AG09309 (cell line): ENCODE measurements around the gene GRWD1.

Experiments used
- DNase-seq: peaks from one replicate; pipeline ENCODE4 v3.0.0-alpha.2; 2010; ENCODE audit warnings: low read depth
- H3K4me3 ChIP-seq: 2 replicates; pipeline ENCODE4 v1.5.1; 2011; ENCODE audit warnings: mild to moderate bottlenecking, low read depth, low read length, moderate library complexity; ENCODE audit not compliant: control insufficient read depth
- TF ChIP-seq, protein P1 (sequence below): IDR thresholded peaks from 2 replicates; pipeline ENCODE4 v1.5.1; 2011; ENCODE audit warnings: mild to moderate bottlenecking, low read depth, low read length, inconsistent platforms; ENCODE audit not compliant: insufficient read depth, control insufficient read depth; ENCODE audit errors: missing control alignments

GRWD1 gene

GRCh38 chr19:48421548-48421947, 24.2 kb upstream of the GRWD1 start:
- no peak overlapping the region for H3K4me3 ChIP-seq
- TF ChIP-seq, protein P1, sequence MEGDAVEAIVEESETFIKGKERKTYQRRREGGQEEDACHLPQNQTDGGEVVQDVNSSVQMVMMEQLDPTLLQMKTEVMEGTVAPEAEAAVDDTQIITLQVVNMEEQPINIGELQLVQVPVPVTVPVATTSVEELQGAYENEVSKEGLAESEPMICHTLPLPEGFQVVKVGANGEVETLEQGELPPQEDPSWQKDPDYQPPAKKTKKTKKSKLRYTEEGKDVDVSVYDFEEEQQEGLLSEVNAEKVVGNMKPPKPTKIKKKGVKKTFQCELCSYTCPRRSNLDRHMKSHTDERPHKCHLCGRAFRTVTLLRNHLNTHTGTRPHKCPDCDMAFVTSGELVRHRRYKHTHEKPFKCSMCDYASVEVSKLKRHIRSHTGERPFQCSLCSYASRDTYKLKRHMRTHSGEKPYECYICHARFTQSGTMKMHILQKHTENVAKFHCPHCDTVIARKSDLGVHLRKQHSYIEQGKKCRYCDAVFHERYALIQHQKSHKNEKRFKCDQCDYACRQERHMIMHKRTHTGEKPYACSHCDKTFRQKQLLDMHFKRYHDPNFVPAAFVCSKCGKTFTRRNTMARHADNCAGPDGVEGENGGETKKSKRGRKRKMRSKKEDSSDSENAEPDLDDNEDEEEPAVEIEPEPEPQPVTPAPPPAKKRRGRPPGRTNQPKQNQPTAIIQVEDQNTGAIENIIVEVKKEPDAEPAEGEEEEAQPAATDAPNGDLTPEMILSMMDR = no peak
- no peak for DNase-seq

DNA sequence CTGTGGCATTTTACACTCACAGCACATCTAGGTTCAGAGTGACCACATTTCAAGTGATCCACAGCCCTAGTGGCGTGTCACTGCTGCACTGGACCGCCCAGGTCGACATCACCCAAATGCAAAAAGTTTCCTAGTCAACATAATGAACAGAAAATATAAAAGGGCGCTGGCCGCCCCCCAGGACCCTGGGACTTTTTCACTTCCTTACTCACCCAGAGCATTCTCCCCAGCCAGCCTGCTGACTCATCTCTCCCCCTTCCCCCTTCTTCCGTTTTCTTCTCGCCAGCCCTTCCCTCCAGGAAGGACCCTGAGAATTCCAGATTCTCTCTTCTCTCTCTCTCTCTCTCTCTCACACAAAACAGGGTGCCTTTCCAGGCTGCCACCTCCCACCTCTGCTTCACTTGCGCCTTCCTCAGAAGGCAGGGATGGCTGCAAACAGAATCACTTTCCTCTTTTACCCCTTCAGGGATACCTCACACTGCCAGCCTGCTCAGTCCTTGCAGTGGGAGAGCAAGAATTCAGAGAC, 21.0 kb upstream of the GRWD1 start:
- no peak overlapping the region for H3K4me3 ChIP-seq
- DNase-seq = no peak

GRCh38 chr19:48428670-48429069, 17.1 kb upstream of the GRWD1 start:
- no peak for DNase-seq
- no peak overlapping the region for H3K4me3 ChIP-seq
- TF ChIP-seq, protein P1 = no peak

More for the DNA sequence above, 21.0 kb upstream of the GRWD1 start:
- TF ChIP-seq, protein P1 = no peak

- TF ChIP-seq, protein P1 = no peak
- no peak for DNase-seq
- no peak overlapping the region for H3K4me3 ChIP-seq
These were observed 12.4 kb upstream of the GRWD1 start for GRCh38 chr19:48433337-48433736.

DNA sequence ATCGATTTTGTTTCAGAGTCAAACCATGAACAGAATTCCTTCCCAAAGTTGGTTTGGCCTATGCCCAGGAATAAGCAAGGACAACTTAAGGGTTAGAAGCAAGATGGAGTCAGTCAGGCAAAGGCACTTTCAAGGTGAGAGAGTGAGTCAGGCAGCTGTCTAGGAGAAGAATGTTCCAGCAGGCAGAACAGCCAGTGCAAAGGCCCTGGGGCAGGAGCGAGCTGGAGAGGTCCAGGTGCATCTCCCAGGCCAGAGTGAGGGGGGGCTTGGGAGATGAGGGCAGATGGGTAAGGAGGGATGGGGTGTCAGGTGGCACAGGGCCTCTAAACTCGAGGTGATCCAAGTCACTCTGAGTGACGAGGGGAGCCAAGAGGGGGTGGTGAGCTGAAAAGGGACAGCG, 9.2 kb upstream of the GRWD1 start:
- DNase-seq = no peak
- no peak overlapping the region for H3K4me3 ChIP-seq
- TF ChIP-seq, protein P1 = no peak

DNA sequence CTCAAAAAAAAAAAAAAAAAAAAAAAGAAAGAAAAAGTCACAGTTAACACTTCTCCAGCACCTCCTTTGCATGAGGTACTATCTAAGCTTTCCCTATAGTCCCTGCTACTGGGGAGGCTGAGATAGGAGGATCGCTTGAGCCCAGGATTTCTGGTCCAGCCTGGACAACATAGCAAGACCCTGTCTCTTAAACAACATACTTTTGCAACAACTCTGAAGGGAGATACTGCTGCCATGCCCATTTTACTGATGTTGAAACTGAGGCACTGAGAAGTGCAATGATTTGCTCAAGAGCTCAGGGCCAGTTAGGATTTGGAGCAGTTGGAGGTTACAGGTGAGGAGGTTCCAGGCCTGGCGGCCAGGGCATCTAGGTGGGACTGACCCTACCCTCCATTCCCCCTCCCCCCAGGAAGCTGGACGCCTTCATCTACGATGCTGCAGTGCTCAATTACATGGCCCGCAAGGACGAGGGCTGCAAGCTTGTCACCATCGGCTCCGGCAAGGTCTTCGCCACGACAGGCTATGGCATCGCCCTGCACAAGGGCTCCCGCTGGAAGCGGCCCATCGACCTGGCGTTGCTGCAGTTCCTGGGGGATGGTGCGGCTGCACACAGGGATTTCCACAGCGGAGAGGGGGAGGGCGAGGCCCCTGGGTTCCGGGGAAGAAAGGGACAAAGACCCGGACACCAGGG, 4.3 kb upstream of the GRWD1 start:
- no peak overlapping the region for H3K4me3 ChIP-seq
- no peak for DNase-seq
- TF ChIP-seq, protein P1 = no peak
